Esophagus squamous epithelium (tissue), 5 donors: Measurements from ENCODE around the gene RNF146. TPM values are rescaled to one million over a fixed set of nuclear protein-coding genes. Genes with fewer than 3 reads are reported as not detected.

Experiments used
- DNase-seq: peaks from one replicate; lab custom pipeline; 2025; lab: John Stamatoyannopoulos, UW
- H3K27ac ChIP-seq, 4 donors: fragments of 200-600 bp; sonication (generic); one replicate each; pipeline ENCODE4 v1.5.1; 2016 to 2019; ENCODE audit warnings: mild to moderate bottlenecking in 1 of 4
- H3K27me3 ChIP-seq, 4 donors: fragments of 200-600 bp; sonication (generic); 1 replicate in 3 of 4; 2 replicates in 1 of 4; pipeline versions ENCODE4 v1.5.1 to v1.6.0; 2017 to 2021; ENCODE audit warnings: antibody characterized with exemption in 1 of 4
- H3K36me3 ChIP-seq, 3 donors: fragments of 200-600 bp; sonication (generic); one replicate each; pipeline ENCODE4 v1.5.1; 2016 to 2019
- H3K4me1 ChIP-seq, 3 donors: fragments of 200-600 bp; sonication (generic); one replicate each; pipeline ENCODE4 v1.5.1; 2017 to 2019
- H3K4me3 ChIP-seq, 4 donors: fragments of 200-600 bp; sonication (generic); 1 replicate in 3 of 4; 2 replicates in 1 of 4; pipeline ENCODE4 v1.5.1; 2016 to 2019; ENCODE audit warnings: mild to moderate bottlenecking in 2 of 4, moderate library complexity in 1 of 4
- H3K9me3 ChIP-seq, 3 donors: fragments of 200-600 bp; sonication (generic); one replicate each; pipeline ENCODE4 v1.5.1; 2016 to 2019
- POLR2A ChIP-seq, 4 donors: fragments of 450-650 bp; IDR thresholded peaks; one replicate each; pipeline ENCODE4 v1.6.1; 2017; ENCODE audit warnings: antibody characterized with exemption in 4 of 4, mild to moderate bottlenecking in 4 of 4, moderate library complexity in 3 of 4
- WGBS, 2 donors: methylation state at CpG; one replicate each; pipeline ENCODE4 v1.1.5; 2018; 5-methylcytosine and 5-hydroxymethylcytosine counted together
- intact Hi-C: fragments of 100-400 bp; cut with DNase I; formaldehyde crosslinking; loops from one replicate; pipeline ENCODE4 v1.15.0; 2022
- total RNA-seq, 4 donors: library from RNA; depleted of rRNA; stranded (reverse); fragments of >200 nt; gene quantifications; one replicate each; pipeline ENCODE4 v1.1.0, GENCODE V29; 2016
- TF ChIP-seq, protein P1 (sequence below), 6 experiments: fragments of 450-650 bp in 4 of 6; fragments of 200-600 bp in 2 of 6; sonication (generic) in 2 of 6; IDR thresholded peaks; one replicate each; pipeline ENCODE4 v1.5.1; 2016 to 2019; ENCODE audit warnings: antibody characterized with exemption in 6 of 6, mild to moderate bottlenecking in 4 of 6, moderate library complexity in 4 of 6
- donor health status: DM: yes; HTN: yes; CAD: no.

RNF146 gene
- total RNA-seq, 4 donors from 2014 or later = 19.5 to 40.6 (median 22.5) TPM

DNA sequence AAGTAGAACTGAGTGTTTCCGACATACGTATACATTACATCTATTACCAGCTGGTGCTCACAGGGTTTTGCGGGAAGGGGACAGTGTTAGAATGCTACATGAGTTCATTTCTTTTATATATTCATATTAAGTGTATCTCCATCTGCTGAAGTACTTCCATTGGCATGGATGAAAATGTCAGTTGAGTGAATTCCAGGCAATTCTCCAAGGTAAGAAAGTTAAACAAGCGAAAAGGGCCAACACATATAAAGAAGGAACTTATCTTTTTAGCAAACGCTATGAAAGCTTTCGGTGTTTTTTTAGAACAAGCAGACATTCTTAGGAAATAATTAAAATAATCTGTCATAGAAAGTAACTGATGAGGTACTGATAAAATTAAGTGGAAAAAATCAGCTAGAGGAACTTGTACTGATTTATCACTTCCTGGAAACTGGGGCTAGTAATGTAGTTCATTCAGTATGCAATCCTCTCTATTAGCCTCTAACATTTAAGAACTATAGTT is 34.6 kb downstream of the RNF146 start:
- 74 to 82% methylated on average over 6 of the region's 6 CpGs for WGBS, 2 donors
- H3K9me3 ChIP-seq = no peaks in the 10 kb centered on the region
- no peak for DNase-seq
- no peaks in the 10 kb centered on the region for H3K27me3 ChIP-seq
- no peak overlapping the region for H3K4me3 ChIP-seq
- TF ChIP-seq, protein P1, sequence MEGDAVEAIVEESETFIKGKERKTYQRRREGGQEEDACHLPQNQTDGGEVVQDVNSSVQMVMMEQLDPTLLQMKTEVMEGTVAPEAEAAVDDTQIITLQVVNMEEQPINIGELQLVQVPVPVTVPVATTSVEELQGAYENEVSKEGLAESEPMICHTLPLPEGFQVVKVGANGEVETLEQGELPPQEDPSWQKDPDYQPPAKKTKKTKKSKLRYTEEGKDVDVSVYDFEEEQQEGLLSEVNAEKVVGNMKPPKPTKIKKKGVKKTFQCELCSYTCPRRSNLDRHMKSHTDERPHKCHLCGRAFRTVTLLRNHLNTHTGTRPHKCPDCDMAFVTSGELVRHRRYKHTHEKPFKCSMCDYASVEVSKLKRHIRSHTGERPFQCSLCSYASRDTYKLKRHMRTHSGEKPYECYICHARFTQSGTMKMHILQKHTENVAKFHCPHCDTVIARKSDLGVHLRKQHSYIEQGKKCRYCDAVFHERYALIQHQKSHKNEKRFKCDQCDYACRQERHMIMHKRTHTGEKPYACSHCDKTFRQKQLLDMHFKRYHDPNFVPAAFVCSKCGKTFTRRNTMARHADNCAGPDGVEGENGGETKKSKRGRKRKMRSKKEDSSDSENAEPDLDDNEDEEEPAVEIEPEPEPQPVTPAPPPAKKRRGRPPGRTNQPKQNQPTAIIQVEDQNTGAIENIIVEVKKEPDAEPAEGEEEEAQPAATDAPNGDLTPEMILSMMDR (IDR thresholded peaks at IDR 0.05) = no peak
- no peak for TF ChIP-seq POLR2A (IDR thresholded peaks at IDR 0.05)
- peaks cover 0 to 33% (median 0%) of the 10 kb centered on the region in 3 donors for H3K4me1 ChIP-seq
- H3K27ac ChIP-seq = no peak overlapping the region
- H3K36me3 ChIP-seq = peaks cover 0 to 12% (median 0%) of the 10 kb centered on the region in 3 donors
- intact Hi-C loops = loop anchor here (5.0 to 10.0 kb wide), 2 partner anchors 121 to 234 kb away; no protein-coding TSS in a partner anchor

DNA sequence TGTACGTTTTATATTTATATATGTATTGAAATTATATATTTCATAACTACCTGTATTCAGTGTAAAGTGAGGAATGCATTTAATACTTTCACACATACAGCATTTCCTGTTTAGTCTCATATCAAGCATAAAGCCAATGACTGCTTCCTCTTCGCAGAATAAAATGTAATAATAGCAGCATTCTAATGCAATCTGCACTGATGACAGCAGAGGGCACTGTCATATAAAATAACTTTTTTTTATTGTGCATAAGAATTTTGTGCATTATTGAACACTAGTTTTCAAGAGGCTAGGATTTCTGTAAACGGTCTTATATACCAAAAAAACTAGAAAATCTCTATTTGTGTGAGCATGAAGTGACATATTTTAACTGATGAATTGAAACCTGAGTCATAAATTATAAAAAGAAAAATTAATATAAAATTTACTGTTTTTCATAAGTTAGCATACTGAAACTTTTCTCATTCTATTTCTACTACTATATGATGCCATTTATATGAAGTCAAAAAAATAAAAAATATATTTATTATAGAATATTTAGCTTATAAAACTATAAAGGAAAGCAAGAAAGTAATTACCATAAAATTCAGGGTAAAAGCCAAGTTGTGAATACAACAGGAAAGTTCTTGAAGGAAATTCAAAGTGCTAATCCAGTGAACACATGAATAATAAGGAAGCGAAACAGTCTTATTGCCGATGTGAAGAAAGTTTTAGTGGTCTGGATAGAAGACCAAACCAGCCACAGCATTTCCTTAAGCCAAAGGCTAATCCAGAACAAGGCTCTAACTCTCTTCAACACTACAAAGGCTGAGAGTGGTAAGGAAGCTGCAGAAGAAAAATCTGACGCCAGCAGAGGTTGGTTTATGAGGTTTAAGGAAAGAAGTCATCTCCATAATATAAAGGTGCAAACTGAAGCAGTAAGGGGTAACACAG is 36.3 kb downstream of the RNF146 start:
- TF ChIP-seq POLR2A (IDR thresholded peaks at IDR 0.05) = no peak
- TF ChIP-seq, protein P1 (IDR thresholded peaks at IDR 0.05) = peak; percentile 34 to 83 (median 74)
- Histone ChIP-seq H3K27me3 (no peaks in the 10 kb centered on the region), H3K36me3 (peaks cover 0 to 7% (median 0%) of the 10 kb centered on the region in 3 donors), H3K27ac (peak overlapping the region in 1 of 4 donors; percentile 2), H3K9me3 (peaks cover 0 to 3% (median 0%) of the 10 kb centered on the region in 3 donors), H3K4me1 (peaks cover 0 to 33% (median 0%) of the 10 kb centered on the region in 3 donors), H3K4me3 (no peak overlapping the region)
- intact Hi-C loops = loop anchor here (5.0 to 10.0 kb wide), 2 partner anchors 119 to 232 kb away; no protein-coding TSS in a partner anchor
- no peak for DNase-seq
- 28 to 38% methylated on average over 6 of the region's 6 CpGs for WGBS, 2 donors

DNA sequence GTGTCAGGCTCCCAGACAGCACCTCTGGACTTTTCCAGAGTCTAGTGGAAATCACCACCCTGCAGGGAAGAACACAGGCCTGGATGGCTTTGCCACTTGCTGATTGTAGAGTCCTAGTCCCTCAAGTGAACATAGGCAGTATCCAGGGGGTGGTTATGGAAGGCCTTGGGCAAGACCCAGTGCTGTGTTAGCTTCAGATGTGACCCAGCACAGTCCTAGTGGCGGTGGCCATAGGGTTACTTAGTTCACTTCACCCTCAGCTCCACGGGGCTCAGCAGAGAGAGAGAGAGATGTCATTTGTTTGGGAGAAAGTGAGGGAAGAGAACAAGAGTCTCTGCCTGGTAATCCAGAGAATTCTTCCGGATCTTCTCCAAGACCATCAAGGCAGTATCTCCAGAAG is 37.3 kb downstream of the RNF146 start:
- 100% methylated on average over 1 to 3 of the region's 3 CpGs for WGBS, 2 donors
- TF ChIP-seq, protein P1 (IDR thresholded peaks at IDR 0.05) = no peak
- no peak for TF ChIP-seq POLR2A (IDR thresholded peaks at IDR 0.05)

DNA sequence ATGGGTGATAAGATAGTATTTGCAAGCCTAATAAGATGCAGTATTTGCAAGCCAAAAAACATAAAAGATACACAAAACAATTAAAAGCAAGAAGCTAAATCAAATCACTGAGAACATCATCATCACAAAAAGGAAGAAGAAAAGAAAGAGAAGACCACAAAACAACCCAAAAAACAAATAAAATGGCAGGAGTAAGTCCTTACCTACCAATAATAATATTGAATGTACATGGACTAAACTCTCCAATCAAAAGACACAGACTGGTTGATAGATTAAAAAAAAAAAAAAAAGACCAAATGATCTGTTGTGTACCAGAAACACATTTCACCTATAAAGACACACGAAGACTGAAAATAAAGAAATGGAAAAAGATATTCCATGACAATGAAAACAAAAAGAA is 39.1 kb downstream of the RNF146 start:
- peaks cover 0 to 20% (median 0%) of the 10 kb centered on the region in 3 donors for H3K4me1 ChIP-seq
- H3K27ac ChIP-seq = no peak overlapping the region
- no peak for TF ChIP-seq POLR2A (IDR thresholded peaks at IDR 0.05)
- TF ChIP-seq, protein P1 (IDR thresholded peaks at IDR 0.05) = no peak
- peaks cover 0 to 4% (median 0%) of the 10 kb centered on the region in 3 donors for H3K9me3 ChIP-seq
- no peak for DNase-seq
- H3K27me3 ChIP-seq = no peaks in the 10 kb centered on the region
- WGBS, 2 donors = 92 to 94% methylated on average over 1 of the region's 1 CpG
- peaks cover 0 to 20% (median 0%) of the 10 kb centered on the region in 3 donors for H3K36me3 ChIP-seq
- H3K4me3 ChIP-seq = no peak overlapping the region
- intact Hi-C loops = loop anchor here (10.0 kb wide), 1 partner anchor 229 kb away; no protein-coding TSS in a partner anchor

More for the DNA sequence above, 37.3 kb downstream of the RNF146 start:
- no peak overlapping the region for H3K4me3 ChIP-seq
- DNase-seq = no peak
- peaks cover 0 to 4% (median 0%) of the 10 kb centered on the region in 3 donors for H3K9me3 ChIP-seq
- H3K36me3 ChIP-seq = peaks cover 0 to 7% (median 0%) of the 10 kb centered on the region in 3 donors
- intact Hi-C loops = loop anchor here (5.0 to 10.0 kb wide), 2 partner anchors 118 to 231 kb away; no protein-coding TSS in a partner anchor
- H3K4me1 ChIP-seq = peaks cover 0 to 33% (median 0%) of the 10 kb centered on the region in 3 donors
- H3K27ac ChIP-seq = no peak overlapping the region
- no peaks in the 10 kb centered on the region for H3K27me3 ChIP-seq
